Sciatic nerve (tissue), 1 donor: ENCODE results near the gene MISP. TPM values are rescaled to one million over a fixed set of nuclear protein-coding genes. Genes with fewer than 3 reads are reported as not detected.

Source experiments
- microRNA-seq: library from miRNA; unstranded; fragments of <30 nt; microRNA quantifications from one replicate; pipeline ENCODE4 v1.2.0, GENCODE V29; 2020
- total RNA-seq: library from RNA; stranded (reverse); fragmentation: NEBNext Ultra II Directional; extraction: Animal tissue kit (Norgen Biotek cat#: 25700); gene quantifications from one replicate; pipeline ENCODE4 v1.2.1, GENCODE V29; 2021
- donor health status: DM: no; HTN: no; CAD: no.

The MISP gene
- total RNA-seq, 1 donor from 2014 or later: 0.45 TPM

Small RNA genes within 50 kb of the gene (microRNA-seq; reads per million reads assigned to microRNA genes)
- gene MIR3187: 3.6 reads per million, percentile 4 among the genes with 10 or more reads in this experiment
- not detected for gene MIR4745

Other genes starting within 250 kb of the MISP start
- 18.5 TPM for gene TPGS1, start 243.6 kb upstream of the MISP start, total RNA-seq
- gene CDC34, start 219.4 kb upstream of the MISP start, total RNA-seq: 40.2 TPM
- 1.4 TPM for gene GZMM, start 207.1 kb upstream of the MISP start, total RNA-seq
- 246 TPM for gene BSG, start 178.5 kb upstream of the MISP start, total RNA-seq
- 0.27 TPM for gene HCN2, start 161.2 kb upstream of the MISP start, total RNA-seq
- 36.1 TPM for gene POLRMT, start 117.6 kb upstream of the MISP start, total RNA-seq
- 3.2 TPM for gene FGF22, start 111.2 kb upstream of the MISP start, total RNA-seq
- 33.1 TPM for gene RNF126, start 87.9 kb upstream of the MISP start, total RNA-seq
- 108 TPM for gene FSTL3, start 74.7 kb upstream of the MISP start, total RNA-seq
- gene PRSS57, start 55.7 kb upstream of the MISP start, total RNA-seq: not detected
- gene PALM, start 42.2 kb upstream of the MISP start, total RNA-seq: 130 TPM
- gene PTBP1, start 46.3 kb downstream of the MISP start, total RNA-seq: 217 TPM
- not detected for gene PLPPR3, start 70.8 kb downstream of the MISP start, total RNA-seq
- 1.9 TPM for gene AZU1, start 76.7 kb downstream of the MISP start, total RNA-seq
- gene PRTN3, start 89.9 kb downstream of the MISP start, total RNA-seq: 0.71 TPM
- gene ELANE, start 101.2 kb downstream of the MISP start, total RNA-seq: 2.1 TPM
- gene CFD, start 108.6 kb downstream of the MISP start, total RNA-seq: 405 TPM
- 55.7 TPM for gene MED16, start 142.1 kb downstream of the MISP start, total RNA-seq
- gene RNU6-9, start 142.4 kb downstream of the MISP start, total RNA-seq: not detected
- 48.9 TPM for gene R3HDM4, start 162.1 kb downstream of the MISP start, total RNA-seq
- gene KISS1R, start 166.2 kb downstream of the MISP start, total RNA-seq: not detected
- 13.6 TPM for gene ARID3A, start 174.9 kb downstream of the MISP start, total RNA-seq
- gene WDR18, start 233.2 kb downstream of the MISP start, total RNA-seq: 20.3 TPM
- gene GRIN3B, start 249.3 kb downstream of the MISP start, total RNA-seq: not detected